ENCODE results near the gene RNF207.

GRCh38 chr1:6263716-6264115, 57.8 kb downstream of the RNF207 start:
- no peak for TF ChIP-seq DPF2 (IDR thresholded peaks at IDR 0.05)
- no peak for TF ChIP-seq EGR1 (IDR thresholded peaks at IDR 0.05; ENCODE audit: borderline replicate concordance in 1 of 2, low read depth in 2 of 2, low read length in 2 of 2)
- TF ChIP-seq NFYB (IDR thresholded peaks at IDR 0.05; ENCODE audit: insufficient read depth, low read depth, low read length): no peak
- TF ChIP-seq IRF3 (IDR thresholded peaks at IDR 0.05): no peak
- no peak for TF ChIP-seq ATF3 (IDR thresholded peaks at IDR 0.05; ENCODE audit: borderline replicate concordance, extremely low read depth, low read depth, low read length)
- TF ChIP-seq TAF1 (IDR thresholded peaks at IDR 0.05; ENCODE audit: borderline replicate concordance, low read depth, low read length): no peak
- TF ChIP-seq EZH2 (IDR thresholded peaks at IDR 0.05; ENCODE audit: borderline replicate concordance, control insufficient read depth, low read depth, low read length): no peak
- TF ChIP-seq CTCF (IDR thresholded peaks at IDR 0.05 in 2 of 3, conservative IDR thresholded peaks at IDR 0.05 in 1 of 3; ENCODE audit: control insufficient read depth in 2 of 3, extremely low read depth in 1 of 3, insufficient read depth in 1 of 3, low read depth in 3 of 3, low read length in 3 of 3): no peak

All from GM12878 (cell line).